SK-N-SH (cell line): ENCODE data around the gene MFSD8. TPM values are rescaled to one million over a fixed set of nuclear protein-coding genes. Genes with fewer than 3 reads are reported as not detected.

Source experiments
- CTCF ChIA-PET: fragments of 300-600, 350-600 bp; formaldehyde crosslinking; extraction: SDS; loops from one replicate; lab custom pipeline; 2021; lab: Yijun Ruan, JAX
- POLR2A ChIA-PET: fragments of 350-600 bp; sonication (Branson Sonifier 250); formaldehyde crosslinking; extraction: SDS; loops from one replicate; lab custom pipeline; 2020; ENCODE audit warnings: antibody characterized with exemption, inconsistent platforms; lab: Yijun Ruan, JAX
- DNase-seq: peaks from one replicate; pipeline ENCODE4 v3.0.0; 2012
- H2AFZ ChIP-seq: fragments of 200-600 bp; sonication (generic); 2 replicates; pipeline ENCODE4 v1.8.1; 2016; ENCODE audit warnings: antibody characterized with exemption, mild to moderate bottlenecking, low read depth
- H3F3A ChIP-seq: fragments of 200-600 bp; sonication (generic); replicated peaks from 2 replicates; pipeline ENCODE3; 2016; ENCODE audit warnings: antibody characterized with exemption, mild to moderate bottlenecking; ENCODE audit not compliant: insufficient read depth
- H3K27ac ChIP-seq, 2 experiments: fragments of 200-500 bp in 1 of 2; fragments of 200-600 bp in 1 of 2; sonication (Bioruptor generic) in 1 of 2; sonication (generic), shearing (Covaris generic) in 1 of 2; 2 replicates each; pipeline versions ENCODE4 v1.5.1 to v1.6.1; 2014 to 2016; ENCODE audit warnings: low read depth in 2 of 2, inconsistent platforms in 1 of 2, low read length in 1 of 2, mild to moderate bottlenecking in 1 of 2, mixed read lengths in 1 of 2
- H3K27me3 ChIP-seq: fragments of 200-600 bp; sonication (generic), shearing (Covaris generic); 2 replicates; pipeline ENCODE4 v1.6.1; 2016; ENCODE audit warnings: mixed run types; ENCODE audit not compliant: insufficient read depth
- H3K36me3 ChIP-seq, 2 experiments: fragments of 200-500 bp in 1 of 2; fragments of 200-600 bp in 1 of 2; sonication (Bioruptor generic) in 1 of 2; sonication (generic) in 1 of 2; replicated peaks in 1 of 2; 2 replicates each; pipeline versions ENCODE3 to v1.5.1; 2014 to 2016; ENCODE audit warnings: low read length in 1 of 2, mild to moderate bottlenecking in 1 of 2; ENCODE audit not compliant: insufficient read depth in 2 of 2, control insufficient read depth in 1 of 2
- H3K4me1 ChIP-seq, 2 experiments: fragments of 200-500 bp in 1 of 2; fragments of 200-600 bp in 1 of 2; sonication (Bioruptor generic) in 1 of 2; sonication (generic), shearing (Covaris generic) in 1 of 2; 2 replicates each; pipeline versions ENCODE4 v1.5.1 to v1.6.1; 2014 to 2016; ENCODE audit warnings: low read depth in 1 of 2, low read length in 1 of 2, mixed run types in 1 of 2; ENCODE audit not compliant: insufficient read depth in 2 of 2, control insufficient read depth in 1 of 2
- H3K4me2 ChIP-seq: fragments of 200-600 bp; sonication (generic), shearing (Covaris generic); 2 replicates; pipeline ENCODE4 v1.6.1; 2017; ENCODE audit warnings: mixed run types
- H3K4me3 ChIP-seq, 2 experiments: fragments of 200-500 bp in 1 of 2; fragments of 200-600 bp in 1 of 2; sonication (Bioruptor generic) in 1 of 2; sonication (generic), shearing (Covaris generic) in 1 of 2; 2 replicates each; pipeline versions ENCODE4 v1.5.1 to v1.8.1; 2014 to 2016; ENCODE audit warnings: low read depth in 2 of 2, inconsistent platforms in 1 of 2, low read length in 1 of 2, mild to moderate bottlenecking in 1 of 2, mixed read lengths in 1 of 2, moderate library complexity in 1 of 2
- H3K79me2 ChIP-seq: fragments of 200-600 bp; sonication (generic); 2 replicates; pipeline ENCODE4 v1.8.1; 2017; ENCODE audit warnings: mild to moderate bottlenecking; ENCODE audit not compliant: insufficient read depth
- H3K9ac ChIP-seq: fragments of 200-600 bp; sonication (generic); 2 replicates; pipeline ENCODE4 v1.6.1; 2017; ENCODE audit warnings: mixed run types
- H3K9me2 ChIP-seq: fragments of 200-600 bp; sonication (generic); 2 replicates; pipeline ENCODE4 v1.6.1; 2017; ENCODE audit warnings: mixed run types
- H3K9me3 ChIP-seq: fragments of 200-600 bp; sonication (generic); 2 replicates; pipeline ENCODE4 v1.6.1; 2017; ENCODE audit warnings: mixed run types, mild to moderate bottlenecking, moderate library complexity
- H4K20me1 ChIP-seq: fragments of 200-600 bp; sonication (generic); 2 replicates; pipeline ENCODE4 v1.6.1; 2017; ENCODE audit warnings: mild to moderate bottlenecking, mixed run types; ENCODE audit not compliant: insufficient read depth
- ELF1 ChIP-seq: IDR thresholded peaks from 2 replicates; pipeline ENCODE4 v1.4.0; 2012
- EP300 ChIP-seq, 2 experiments: IDR thresholded peaks; 2 replicates each; pipeline versions ENCODE4 v1.4.0 to v1.6.1; 2012; ENCODE audit warnings: borderline replicate concordance in 1 of 2, low read depth in 1 of 2, low read length in 1 of 2
- FOSL2 ChIP-seq: IDR thresholded peaks from 2 replicates; pipeline ENCODE4 v1.4.0; 2012; ENCODE audit warnings: low read depth, mild to moderate bottlenecking, moderate library complexity, borderline replicate concordance
- GABPA ChIP-seq: IDR thresholded peaks from 2 replicates; pipeline ENCODE4 v1.4.0; 2012; ENCODE audit warnings: low read depth, mild to moderate bottlenecking
- GATA2 ChIP-seq: sonication (generic); formaldehyde crosslinking; IDR thresholded peaks from 2 replicates; pipeline ENCODE4 v1.5.0; 2020; ENCODE audit warnings: mild to moderate bottlenecking, missing genetic modification reagents
- JUND ChIP-seq: IDR thresholded peaks from 2 replicates; pipeline ENCODE4 v1.4.0; 2012
- MEF2A ChIP-seq: IDR thresholded peaks from 2 replicates; pipeline ENCODE4 v1.4.0; 2012; ENCODE audit warnings: low read depth, borderline replicate concordance
- MXI1 ChIP-seq: IDR thresholded peaks from 2 replicates; pipeline ENCODE4 v1.6.1; 2012; ENCODE audit warnings: mild to moderate bottlenecking, low read depth, low read length, improper control_type of control experiment
- NFIC ChIP-seq: IDR thresholded peaks from 2 replicates; pipeline ENCODE4 v1.4.0; 2012; ENCODE audit warnings: borderline replicate concordance
- NRF1 ChIP-seq: IDR thresholded peaks from 2 replicates; pipeline ENCODE4 v1.6.1; 2012; ENCODE audit warnings: low read depth, mild to moderate bottlenecking, low read length
- POLR2AphosphoS5 ChIP-seq: IDR thresholded peaks from 2 replicates; pipeline ENCODE4 v1.6.1; 2012; ENCODE audit warnings: low read depth, low read length
- RAD21 ChIP-seq: IDR thresholded peaks from 2 replicates; pipeline ENCODE4 v1.6.1; 2012; ENCODE audit warnings: mild to moderate bottlenecking, low read length
- RCOR1 ChIP-seq: fragments of 150-350 bp; IDR thresholded peaks from 2 replicates; pipeline ENCODE4 v1.6.1; 2017; ENCODE audit warnings: antibody characterized with exemption, low read length
- RFX5 ChIP-seq: IDR thresholded peaks from 2 replicates; pipeline ENCODE4 v1.6.1; 2012; ENCODE audit warnings: mild to moderate bottlenecking, improper control_type of control experiment, low read length
- SIN3A ChIP-seq: IDR thresholded peaks from 2 replicates; pipeline ENCODE4 v1.6.1; 2012; ENCODE audit warnings: low read depth, mild to moderate bottlenecking, low read length, moderate library complexity, borderline replicate concordance
- SMC3 ChIP-seq: IDR thresholded peaks from 2 replicates; pipeline ENCODE4 v1.6.1; 2012; ENCODE audit warnings: low read depth, low read length, improper control_type of control experiment
- YY1 ChIP-seq: IDR thresholded peaks from 2 replicates; pipeline ENCODE4 v1.4.0; 2012; ENCODE audit warnings: low read depth, mild to moderate bottlenecking
- WGBS: methylation state at CpG from one replicate; pipeline ENCODE4 v1.1.6; 2017; ENCODE audit warnings: low lambda C conversion rate; 5-methylcytosine and 5-hydroxymethylcytosine counted together
- polyA plus RNA-seq, 3 experiments: library from polyadenylated mRNA; depleted of rRNA; stranded (reverse); fragments of >200 nt; gene quantifications; 2 replicates each; pipeline ENCODE4 v1.2.3, GENCODE V29; 2012
- TF ChIP-seq, protein P1 (sequence below): fragments of 150-350 bp; IDR thresholded peaks from 2 replicates; pipeline ENCODE4 v1.6.1; 2017; ENCODE audit warnings: antibody characterized with exemption, low read length, low read depth, borderline replicate concordance
- TF ChIP-seq, protein P2 (sequence below): IDR thresholded peaks from 2 replicates; pipeline ENCODE4 v1.4.0; 2012; ENCODE audit warnings: low read depth
- TF ChIP-seq, protein P3 (sequence below): fragments of 200-600 bp; sonication (generic); IDR thresholded peaks from 2 replicates; pipeline ENCODE4 v1.6.1; 2017; ENCODE audit warnings: antibody characterized with exemption, mild to moderate bottlenecking, moderate library complexity
- TF ChIP-seq, protein P4 (sequence below): IDR thresholded peaks from 2 replicates; pipeline ENCODE4 v1.4.0; 2012; ENCODE audit warnings: low read depth, borderline replicate concordance
- TF ChIP-seq, protein P5 (sequence below): fragments of 150-350 bp; IDR thresholded peaks from 2 replicates; pipeline ENCODE4 v1.6.1; 2016; ENCODE audit warnings: mild to moderate bottlenecking, low read depth, low read length
- TF ChIP-seq, protein P6 (sequence below): IDR thresholded peaks from 2 replicates; pipeline ENCODE4; 2012

Gene MFSD8
- polyA plus RNA-seq, 1 of the 3 experiments (the other 2 are of a cell fraction) = 7.5 TPM

DNA sequence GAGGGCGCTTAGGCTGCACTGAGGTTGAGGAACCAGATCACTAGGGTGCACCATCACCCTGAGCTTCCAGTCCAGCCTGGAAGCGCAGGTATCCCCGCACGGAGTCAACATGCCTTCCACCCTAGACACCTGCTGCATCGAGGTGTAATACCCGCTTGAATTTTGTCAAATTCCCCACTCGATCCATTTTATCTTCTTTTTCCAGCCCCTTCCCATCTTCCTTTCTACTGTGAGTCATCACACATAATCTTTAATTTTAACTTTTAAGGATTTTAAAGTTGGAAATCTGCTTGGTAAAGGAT is 83.5 kb downstream of the MFSD8 start (continued):
- no peak for TF ChIP-seq MXI1
- no peak for TF ChIP-seq SIN3A
- no peak for TF ChIP-seq GATA2 (CRISPR knock-in tag)

DNA sequence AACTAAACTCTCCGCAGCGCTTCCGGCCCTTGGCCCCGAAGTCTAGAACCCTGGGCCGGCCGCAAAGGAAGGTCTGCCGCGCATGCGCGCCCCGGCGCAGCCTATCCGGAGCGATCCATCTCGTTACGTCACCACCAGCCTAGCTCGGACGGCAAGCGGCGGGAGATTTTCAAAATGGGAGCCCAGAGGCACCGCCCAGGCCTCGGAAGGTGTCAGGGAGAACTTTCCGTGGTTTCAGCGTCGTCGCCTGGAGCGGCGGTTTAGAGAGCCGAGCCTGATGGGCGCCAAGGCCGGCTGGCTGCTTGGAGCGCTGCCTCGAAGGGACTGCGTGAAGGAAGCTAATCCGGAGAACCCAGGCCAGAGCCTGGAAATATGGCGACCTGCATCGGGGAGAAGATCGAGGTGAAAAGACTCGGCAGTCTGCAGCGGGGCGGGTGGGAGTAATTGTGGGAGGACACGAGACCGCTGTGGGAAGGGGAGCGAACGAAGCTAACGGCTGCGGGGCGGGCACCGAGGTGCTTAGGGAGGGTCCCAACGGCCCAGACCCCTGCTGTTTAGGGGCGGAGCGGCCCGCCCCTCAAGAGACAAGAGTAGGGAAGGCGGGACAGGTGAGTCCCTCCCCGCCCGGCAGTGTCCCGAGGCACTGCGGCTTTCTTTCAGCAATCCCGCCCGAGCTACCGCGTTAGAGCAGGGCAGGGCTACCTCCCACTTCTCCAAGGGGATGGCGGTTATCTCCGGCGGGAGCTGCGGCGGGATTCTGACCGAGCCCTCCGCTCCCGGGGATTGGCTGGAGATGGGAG is 84.0 kb downstream of the MFSD8 start, which contains the start of gene PLK4:
TSS of gene PLK4 (plus strand) at position 131 of the 800 bp plus-strand sequence. CDS start at position 373, 242 bp downstream.
- no peaks in the 10 kb centered on the region for H3K27me3 ChIP-seq
- H3K4me1 ChIP-seq = peaks cover 0 to 5% of the 10 kb centered on the region in 2 experiments; a peak in 3 of 4 replicates
- H4K20me1 ChIP-seq = no peaks in the 10 kb centered on the region
- H3K36me3 ChIP-seq = peaks cover 9 to 19% of the 10 kb centered on the region in 2 experiments
- DNase-seq = peak; percentile 94
- H2AFZ ChIP-seq = peak within 1 kb of the TSS; percentile 98
- POLR2A ChIA-PET = interaction anchor here (0.6 to 1.6 kb wide), 6 partner anchors 10 to 942 kb away, joined by 3 to 12 read pairs (median 6); partner anchors contain the start of genes ABHD18, HSPA4L, LARP1B and MFSD8
- no peaks in the 10 kb centered on the region for H3K9me3 ChIP-seq
- peak within 1 kb of the TSS; percentile 97 for H3K9ac ChIP-seq
- WGBS = under 1% methylated on average over 42 of the region's 70 CpGs
- H3K4me3 ChIP-seq = peak within 1 kb of the TSS; percentile 76 to 99
- H3K9me2 ChIP-seq = no peaks in the 10 kb centered on the region
- CTCF ChIA-PET = interaction anchor here (1.1 to 1.5 kb wide), 2 partner anchors 84 to 98 kb away, joined by 3 to 6 read pairs; partner anchors contain the start of genes ABHD18 and MFSD8
- peaks cover under 1% of the 10 kb centered on the region for H3F3A ChIP-seq
- H3K79me2 ChIP-seq = peaks cover 58% of the 10 kb centered on the region
- peak within 1 kb of the TSS; percentile 81 for H3K4me2 ChIP-seq
- H3K27ac ChIP-seq = peak within 1 kb of the TSS; percentile 82 to 83
- no peak for TF ChIP-seq RCOR1
- TF ChIP-seq, protein P1, sequence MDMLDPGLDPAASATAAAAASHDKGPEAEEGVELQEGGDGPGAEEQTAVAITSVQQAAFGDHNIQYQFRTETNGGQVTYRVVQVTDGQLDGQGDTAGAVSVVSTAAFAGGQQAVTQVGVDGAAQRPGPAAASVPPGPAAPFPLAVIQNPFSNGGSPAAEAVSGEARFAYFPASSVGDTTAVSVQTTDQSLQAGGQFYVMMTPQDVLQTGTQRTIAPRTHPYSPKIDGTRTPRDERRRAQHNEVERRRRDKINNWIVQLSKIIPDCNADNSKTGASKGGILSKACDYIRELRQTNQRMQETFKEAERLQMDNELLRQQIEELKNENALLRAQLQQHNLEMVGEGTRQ = no peak
- TF ChIP-seq RFX5 = peak; percentile 93
- TF ChIP-seq, protein P2, sequence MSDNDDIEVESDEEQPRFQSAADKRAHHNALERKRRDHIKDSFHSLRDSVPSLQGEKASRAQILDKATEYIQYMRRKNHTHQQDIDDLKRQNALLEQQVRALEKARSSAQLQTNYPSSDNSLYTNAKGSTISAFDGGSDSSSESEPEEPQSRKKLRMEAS = peak; percentile 55
- TF ChIP-seq, protein P3, sequence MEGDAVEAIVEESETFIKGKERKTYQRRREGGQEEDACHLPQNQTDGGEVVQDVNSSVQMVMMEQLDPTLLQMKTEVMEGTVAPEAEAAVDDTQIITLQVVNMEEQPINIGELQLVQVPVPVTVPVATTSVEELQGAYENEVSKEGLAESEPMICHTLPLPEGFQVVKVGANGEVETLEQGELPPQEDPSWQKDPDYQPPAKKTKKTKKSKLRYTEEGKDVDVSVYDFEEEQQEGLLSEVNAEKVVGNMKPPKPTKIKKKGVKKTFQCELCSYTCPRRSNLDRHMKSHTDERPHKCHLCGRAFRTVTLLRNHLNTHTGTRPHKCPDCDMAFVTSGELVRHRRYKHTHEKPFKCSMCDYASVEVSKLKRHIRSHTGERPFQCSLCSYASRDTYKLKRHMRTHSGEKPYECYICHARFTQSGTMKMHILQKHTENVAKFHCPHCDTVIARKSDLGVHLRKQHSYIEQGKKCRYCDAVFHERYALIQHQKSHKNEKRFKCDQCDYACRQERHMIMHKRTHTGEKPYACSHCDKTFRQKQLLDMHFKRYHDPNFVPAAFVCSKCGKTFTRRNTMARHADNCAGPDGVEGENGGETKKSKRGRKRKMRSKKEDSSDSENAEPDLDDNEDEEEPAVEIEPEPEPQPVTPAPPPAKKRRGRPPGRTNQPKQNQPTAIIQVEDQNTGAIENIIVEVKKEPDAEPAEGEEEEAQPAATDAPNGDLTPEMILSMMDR = no peak
- TF ChIP-seq, protein P4, sequence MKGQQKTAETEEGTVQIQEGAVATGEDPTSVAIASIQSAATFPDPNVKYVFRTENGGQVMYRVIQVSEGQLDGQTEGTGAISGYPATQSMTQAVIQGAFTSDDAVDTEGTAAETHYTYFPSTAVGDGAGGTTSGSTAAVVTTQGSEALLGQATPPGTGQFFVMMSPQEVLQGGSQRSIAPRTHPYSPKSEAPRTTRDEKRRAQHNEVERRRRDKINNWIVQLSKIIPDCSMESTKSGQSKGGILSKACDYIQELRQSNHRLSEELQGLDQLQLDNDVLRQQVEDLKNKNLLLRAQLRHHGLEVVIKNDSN = no peak
- TF ChIP-seq YY1 = peak; percentile 87
- TF ChIP-seq SIN3A = peak; percentile 97
- TF ChIP-seq JUND = no peak
- peak; percentile 93 for TF ChIP-seq NRF1
- TF ChIP-seq SMC3 = no peak
- TF ChIP-seq EP300 (IDR thresholded peaks at IDR 0.05; ENCODE audit: borderline replicate concordance in 1 of 2, low read depth in 1 of 2, low read length in 1 of 2) = no peak
- no peak for TF ChIP-seq NFIC
- peak; percentile 95 for TF ChIP-seq MXI1
- TF ChIP-seq ELF1 = peak; percentile 80; the same call in 1 of the 2 replicates
- TF ChIP-seq MEF2A = no peak
- TF ChIP-seq POLR2AphosphoS5 = peak; percentile 55
- TF ChIP-seq FOSL2 = no peak; the same call in 1 of the 2 replicates
- TF ChIP-seq, protein P5, sequence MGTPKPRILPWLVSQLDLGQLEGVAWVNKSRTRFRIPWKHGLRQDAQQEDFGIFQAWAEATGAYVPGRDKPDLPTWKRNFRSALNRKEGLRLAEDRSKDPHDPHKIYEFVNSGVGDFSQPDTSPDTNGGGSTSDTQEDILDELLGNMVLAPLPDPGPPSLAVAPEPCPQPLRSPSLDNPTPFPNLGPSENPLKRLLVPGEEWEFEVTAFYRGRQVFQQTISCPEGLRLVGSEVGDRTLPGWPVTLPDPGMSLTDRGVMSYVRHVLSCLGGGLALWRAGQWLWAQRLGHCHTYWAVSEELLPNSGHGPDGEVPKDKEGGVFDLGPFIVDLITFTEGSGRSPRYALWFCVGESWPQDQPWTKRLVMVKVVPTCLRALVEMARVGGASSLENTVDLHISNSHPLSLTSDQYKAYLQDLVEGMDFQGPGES = no peak
- TF ChIP-seq GABPA = no peak
- TF ChIP-seq, protein P6, sequence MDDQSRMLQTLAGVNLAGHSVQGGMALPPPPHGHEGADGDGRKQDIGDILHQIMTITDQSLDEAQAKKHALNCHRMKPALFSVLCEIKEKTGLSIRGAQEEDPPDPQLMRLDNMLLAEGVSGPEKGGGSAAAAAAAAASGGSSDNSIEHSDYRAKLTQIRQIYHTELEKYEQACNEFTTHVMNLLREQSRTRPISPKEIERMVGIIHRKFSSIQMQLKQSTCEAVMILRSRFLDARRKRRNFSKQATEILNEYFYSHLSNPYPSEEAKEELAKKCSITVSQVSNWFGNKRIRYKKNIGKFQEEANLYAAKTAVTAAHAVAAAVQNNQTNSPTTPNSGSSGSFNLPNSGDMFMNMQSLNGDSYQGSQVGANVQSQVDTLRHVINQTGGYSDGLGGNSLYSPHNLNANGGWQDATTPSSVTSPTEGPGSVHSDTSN = 0 out of 2 replicates have a peak, but pooled peaks have one; percentile 13
- no peak for TF ChIP-seq RAD21
